UCSD-AML1 (cell line): Measurements from ENCODE around the gene FASTK.
"Not testable (repeated sequence)": the region's sequence is repeated elsewhere in the genome, so short reads cannot be mapped to it uniquely, and the experiment has no call there.

ENCODE experiments used
- DNase-seq: peaks from one replicate; lab custom pipeline; 2025; ENCODE audit not compliant: unreplicated experiment; lab: John Stamatoyannopoulos, UW

FASTK gene

DNA sequence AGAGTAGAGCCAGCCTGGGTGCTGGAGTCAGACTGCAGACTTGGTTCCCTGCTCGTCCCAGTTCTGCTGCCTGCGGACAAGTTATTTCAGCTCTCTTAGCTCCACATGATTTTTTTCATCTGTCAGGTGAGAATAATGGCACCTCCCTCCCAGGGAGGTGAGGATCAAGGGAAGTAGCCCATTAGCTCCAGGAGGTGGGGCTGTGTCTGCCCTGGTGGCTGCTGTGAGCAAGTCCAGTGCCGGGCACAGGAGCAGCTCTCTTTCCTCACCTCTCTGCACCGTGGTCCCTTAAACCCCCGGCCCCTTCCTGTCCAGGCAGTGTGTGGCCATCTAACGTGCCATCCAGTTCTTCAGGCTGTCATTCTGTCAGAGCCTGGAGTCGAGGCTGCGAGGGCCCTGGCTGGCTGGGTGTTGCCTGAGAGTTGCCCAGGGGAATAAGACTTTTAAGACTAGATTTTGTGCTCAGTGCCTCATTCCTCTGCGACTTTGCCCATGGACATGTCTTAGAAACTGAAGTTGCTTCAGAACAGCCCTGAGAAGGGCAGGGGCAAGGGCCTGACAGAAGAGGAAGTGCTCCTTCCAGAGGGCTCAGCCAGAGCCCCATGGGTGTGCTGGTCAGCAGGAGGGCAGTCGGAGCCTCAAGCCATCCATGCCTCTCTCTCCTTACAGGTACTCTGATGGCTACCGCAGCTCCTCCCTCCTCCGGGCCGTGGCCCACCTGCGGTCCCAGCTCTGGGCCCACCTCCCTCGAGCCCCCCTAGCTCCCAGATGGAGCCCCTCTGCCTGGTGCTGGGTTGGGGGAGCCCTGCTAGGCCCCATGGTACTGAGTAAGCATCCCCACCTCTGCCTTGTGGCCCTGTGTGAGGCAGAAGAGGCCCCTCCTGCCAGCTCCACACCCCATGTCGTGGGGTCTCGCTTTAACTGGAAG is 47.4 kb downstream of the FASTK start:
- DNase-seq: no peak

DNA sequence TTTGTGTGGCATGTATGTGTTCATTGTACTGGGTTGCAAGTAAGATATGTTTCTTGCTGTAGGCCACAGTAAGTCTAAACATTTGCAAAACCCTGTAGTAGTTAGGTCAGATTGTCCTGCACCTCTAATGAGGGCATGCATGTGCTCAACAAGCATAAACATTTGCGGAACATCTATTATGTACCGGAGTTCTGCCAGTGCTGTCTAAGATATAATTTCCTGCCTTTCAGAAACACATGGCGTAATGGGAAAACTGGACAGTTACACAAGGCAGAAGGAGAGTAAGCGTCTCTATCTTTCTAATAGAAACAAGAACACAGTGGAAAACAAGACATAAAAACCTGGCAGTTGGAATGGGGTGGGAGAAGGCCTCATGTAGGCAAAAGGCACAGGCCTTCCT is 49.6 kb downstream of the FASTK start:
- no peak for DNase-seq

DNA sequence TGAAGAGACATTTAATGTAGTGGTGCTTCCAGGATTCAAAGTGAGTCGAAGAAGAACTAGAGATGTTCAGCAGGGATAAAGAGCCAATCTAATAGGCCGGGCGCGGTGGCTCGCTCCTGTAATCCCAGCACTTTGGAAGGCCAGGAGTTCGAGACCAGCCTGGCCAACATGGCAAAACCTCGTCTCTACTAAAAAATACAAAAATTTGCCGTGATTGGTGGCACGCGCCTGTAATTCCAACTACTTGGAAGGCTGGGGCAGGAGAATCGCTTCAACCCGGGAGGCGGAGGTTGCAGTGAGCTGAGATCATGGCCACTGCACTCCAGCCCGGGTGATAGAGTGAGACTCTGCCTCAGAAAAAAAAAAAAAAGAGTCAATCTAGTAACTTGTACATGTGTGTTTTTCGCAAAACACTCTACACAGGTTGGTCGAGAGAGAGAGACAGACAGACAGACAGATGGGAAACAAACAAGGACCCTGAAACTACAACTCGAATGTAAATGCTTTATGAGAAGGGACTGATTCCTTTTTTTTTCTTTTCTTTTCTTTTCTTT is 51.6 kb downstream of the FASTK start:
- DNase-seq: no peak

DNA sequence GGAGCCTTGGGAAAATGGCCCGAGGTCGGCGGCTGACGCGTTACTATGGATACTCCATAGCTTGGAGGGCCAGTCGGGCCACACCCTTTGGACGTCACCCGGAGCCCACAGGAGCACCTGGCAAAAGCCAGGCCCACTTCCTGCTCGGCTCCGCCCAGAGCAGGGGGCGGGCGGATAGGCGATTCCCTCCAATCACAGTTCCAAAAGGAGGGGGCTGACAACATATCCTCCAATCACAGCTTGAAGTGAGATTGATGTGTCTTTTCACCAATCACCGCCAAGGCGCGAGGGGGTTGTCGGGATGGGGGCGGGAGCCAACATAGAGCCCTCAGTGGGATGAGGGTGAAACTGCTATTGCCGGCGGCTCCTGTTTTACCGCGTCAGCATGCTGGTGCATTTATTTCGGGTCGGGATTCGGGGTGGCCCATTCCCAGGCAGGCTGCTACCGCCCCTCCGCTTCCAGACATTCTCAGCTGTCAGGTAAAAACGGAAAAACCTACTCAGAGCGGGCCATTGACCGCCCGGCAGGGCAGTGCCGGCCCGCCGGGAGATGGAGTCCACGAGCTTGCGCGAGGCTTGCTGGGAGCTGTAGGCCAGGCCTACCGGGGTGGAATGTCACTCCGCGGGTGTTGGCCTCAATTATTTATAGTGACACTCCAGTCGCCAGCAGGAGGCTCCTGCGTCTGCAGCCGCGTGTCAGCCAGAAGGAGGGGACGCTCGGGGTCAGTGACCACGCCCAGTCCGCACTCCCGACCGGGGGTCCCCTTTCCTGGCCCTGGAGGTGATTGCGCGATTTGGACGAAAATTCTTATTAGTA is 52.3 kb downstream of the FASTK start, which contains the start of gene ABCB8:
Gene ABCB8 (plus strand): TSS at position 320 of the 817 bp plus-strand sequence. CDS start 66 bp downstream, at position 386.
- peak; percentile 89 for DNase-seq

DNA sequence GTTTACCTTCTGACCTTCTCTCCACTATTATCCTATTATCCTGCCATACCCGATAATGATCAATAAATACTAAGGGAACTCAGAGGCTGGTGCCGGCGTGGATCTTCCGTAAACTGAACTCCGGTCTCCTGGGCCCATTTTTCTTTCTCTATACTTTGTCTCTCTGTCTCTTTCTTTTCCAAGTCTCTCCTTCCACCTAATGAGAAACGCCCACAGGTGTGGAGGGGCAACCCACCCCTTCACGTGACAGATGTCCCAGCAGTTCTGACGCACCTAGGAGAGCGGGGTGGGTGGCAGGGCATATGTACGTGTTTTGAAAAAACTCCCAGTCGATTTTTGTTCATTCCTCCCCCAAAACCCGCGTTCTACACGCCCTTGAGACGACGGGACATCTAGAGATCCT is 52.9 kb downstream of the FASTK start:
- not testable (repeated sequence) for DNase-seq

DNA sequence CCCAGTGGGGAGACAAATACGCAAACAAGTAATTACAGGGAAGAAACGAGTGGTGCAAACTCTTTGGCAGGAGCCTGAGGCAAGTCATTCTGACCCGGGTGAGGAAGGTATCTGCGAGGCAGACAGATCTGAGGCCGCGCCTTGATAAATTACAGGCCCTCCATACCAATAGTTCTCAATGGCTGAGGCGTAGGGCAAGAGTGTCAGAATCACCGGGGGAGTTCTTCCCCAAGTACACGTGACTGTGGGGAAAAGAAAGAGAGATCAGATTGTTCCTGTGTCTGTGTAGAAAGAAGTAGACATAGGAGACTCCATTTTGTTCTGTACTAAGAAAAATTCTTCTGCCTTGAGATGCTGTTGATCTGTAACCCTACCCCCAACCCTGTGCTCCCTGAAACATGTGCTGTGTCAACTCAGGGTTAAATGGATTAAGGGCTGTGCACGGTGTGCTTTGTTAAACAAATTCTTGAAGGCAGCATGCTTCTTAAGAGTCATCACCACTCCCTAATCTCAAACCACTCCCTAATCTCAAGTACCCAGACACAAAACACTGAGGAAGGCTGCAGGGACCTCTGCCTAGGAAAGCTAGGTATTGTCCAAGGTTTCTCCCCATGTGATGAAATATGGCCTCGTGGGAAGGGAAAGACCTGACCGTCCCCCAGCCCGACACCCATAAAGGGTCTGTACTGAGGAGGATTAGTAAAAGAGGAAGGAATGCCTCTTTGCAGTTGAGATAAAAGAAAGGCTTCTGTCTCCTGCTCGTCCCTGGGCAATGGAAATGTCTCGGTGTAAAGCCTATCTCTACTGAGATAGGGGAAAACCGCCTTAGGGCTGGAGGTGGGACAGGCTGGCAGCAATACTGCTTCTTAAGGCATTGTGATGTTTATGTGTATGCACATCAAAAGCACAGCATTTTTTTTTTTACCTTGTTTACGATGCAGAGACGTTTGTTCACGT is 53.6 kb downstream of the FASTK start:
- not testable (repeated sequence) for DNase-seq
